ENCODE results near the gene USP35.
A peak's percentile ranks its signal among the peaks of the same experiment; 100 is the strongest.

USP35 gene

DNA sequence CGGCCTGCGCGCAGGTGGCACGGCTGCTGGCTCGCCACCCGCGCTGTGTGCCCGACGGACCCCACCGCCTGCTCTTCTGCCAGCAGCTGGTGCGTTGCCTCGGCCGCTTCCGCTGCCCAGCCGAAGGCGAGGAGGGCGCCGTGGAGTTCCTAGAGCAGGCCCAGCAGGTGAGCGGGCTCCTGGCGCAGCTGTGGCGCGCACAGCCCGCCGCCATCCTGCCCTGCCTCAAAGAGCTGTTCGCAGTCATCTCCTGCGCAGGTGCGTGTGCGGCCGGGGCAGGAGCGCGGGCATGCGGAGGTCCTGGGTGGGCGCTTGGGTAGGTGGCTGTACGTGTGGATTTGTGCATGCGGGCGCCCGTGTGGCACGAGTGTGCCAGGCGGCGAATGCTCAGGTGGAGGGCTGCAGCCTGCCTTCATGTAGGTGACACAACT is 8.0 kb downstream of the USP35 start:
- no peak for DNase-seq

DNA sequence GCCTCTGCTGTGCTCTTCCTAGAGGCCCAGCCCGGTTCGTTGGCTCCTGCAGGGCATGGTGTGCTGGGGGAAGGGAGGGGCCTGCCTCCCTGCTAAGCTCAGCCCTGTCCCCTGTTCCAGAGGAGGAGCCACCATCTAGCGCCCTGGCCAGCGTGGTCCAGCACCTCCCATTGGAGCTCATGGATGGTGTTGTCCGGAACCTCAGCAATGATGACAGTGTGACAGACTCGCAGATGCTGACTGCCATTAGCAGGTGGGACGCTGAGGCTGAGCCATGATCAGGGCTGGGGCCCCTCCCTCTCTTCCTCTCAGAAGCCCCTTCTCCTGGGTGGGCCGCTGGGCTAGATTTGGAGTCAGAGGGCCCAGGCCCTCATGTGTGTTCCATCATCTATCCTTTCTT is 9.1 kb downstream of the USP35 start:
- no peak for DNase-seq

DNA sequence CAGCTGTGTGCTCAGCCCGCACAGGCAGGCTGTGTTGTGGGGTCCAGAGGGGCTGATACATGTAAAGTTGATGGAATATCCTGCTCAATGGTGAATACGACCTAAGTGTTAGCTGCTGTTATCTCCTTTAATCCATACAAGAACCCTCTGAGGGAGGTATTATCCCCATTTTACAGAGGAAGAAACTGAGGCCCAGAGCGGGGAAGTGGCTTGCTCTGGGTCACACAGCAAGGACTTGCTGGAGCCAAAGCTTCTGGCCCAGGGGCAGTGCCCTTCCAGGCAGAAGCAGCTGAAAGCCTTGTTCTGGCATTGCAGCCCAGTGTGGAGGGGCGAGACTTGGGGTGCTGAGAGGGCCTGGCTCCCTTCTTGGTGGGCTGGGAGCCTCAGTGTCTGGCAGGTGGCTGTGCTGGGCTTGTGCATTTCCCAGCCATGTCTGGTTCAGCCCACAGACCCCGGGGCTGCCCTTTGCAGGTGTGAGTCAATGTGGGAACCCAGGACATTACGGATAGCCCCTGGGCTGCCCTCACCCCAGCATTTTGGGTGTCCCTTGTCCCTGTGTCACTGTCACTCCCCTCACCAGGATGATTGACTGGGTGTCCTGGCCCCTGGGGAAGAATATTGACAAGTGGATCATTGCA is 10.4 kb downstream of the USP35 start:
- no peak for DNase-seq

DNA sequence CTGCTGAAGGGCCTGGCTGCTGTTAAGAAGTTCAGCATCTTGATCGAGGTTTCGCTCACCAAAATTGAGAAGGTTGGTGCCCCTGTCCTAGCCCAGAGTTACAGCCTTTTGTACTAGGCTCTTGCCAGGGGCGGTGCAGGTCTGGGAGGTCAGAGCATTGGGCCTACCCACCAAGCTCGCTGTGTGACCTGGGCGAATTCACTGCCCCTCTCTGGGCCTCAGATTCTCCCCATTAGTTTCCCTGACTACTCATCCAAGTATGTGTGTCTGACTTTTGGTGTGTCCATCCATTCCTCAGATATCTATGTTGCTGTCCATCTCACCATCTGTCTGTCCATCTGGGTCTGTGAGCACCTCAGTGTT is 10.9 kb downstream of the USP35 start:
- DNase-seq, result no peak

DNA sequence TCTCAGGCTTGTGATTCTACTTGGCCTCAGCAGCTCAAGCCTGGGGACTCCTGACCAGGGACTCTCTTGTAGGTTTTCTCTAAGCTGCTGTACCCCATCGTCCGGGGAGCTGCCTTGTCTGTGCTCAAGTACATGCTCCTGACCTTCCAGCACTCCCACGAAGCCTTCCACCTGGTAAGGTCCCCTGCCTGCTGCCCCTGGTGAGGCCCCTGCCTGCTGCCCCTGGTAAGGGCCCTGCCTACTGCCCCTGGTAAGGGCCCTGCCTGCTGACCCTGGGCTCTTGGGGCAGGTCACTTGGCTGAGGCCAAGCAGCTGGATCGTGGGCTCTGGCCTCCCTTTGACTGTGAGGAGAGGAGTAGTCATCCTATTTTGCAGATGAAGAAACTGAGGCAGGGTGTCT is 11.3 kb downstream of the USP35 start:
- no peak for DNase-seq

DNA sequence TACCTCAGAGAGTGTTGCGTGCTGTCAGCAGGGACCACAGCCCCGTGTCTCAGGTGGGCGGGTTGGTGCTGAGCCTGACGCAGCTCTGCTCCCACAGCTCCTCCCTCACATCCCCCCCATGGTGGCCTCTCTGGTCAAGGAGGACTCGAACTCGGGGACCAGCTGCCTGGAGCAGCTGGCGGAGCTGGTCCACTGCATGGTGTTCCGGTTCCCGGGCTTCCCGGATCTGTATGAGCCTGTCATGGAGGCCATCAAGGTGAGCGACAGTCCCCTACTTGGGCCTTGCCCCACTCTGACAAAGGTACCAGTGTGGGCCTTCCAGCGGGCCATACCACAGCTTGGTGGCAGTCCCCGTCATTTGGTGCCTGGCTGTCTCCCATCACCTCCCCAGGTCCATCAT is 11.8 kb downstream of the USP35 start:
- no peak for DNase-seq

DNA sequence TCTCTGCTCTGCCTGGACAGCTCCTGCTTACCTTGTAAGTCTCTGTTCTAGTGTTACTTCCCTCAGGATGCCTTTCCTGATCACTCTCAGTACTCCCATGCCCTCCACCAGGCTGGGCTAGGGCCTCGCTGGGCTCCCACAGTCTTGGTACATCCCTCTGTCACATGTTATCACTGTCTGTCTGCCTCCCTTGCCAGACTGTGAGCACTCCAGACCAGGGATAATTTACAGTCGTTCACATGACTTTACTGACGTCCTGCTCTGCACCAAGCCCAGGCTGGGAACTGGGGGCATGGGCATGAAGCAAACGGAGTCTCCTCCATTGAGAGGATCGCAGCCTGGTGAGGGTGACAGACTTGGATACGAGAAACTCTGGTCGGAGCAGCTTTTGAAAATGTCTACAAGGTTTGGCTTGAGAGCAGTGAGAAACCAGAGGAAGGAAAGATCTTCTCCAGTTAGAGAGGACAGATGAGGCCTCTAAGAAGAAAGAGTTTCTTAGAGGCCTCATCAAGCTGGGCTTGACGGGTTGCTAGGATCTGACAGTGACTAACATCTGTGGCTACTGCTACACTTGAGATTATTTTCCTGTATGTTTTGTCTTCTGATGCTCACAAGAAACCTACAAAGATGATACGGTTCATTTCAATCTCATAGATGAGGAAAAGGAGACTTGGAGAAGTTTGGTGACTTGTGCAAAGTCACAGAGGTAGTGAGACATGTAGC is 12.5 kb downstream of the USP35 start:
- no peak for DNase-seq

DNA sequence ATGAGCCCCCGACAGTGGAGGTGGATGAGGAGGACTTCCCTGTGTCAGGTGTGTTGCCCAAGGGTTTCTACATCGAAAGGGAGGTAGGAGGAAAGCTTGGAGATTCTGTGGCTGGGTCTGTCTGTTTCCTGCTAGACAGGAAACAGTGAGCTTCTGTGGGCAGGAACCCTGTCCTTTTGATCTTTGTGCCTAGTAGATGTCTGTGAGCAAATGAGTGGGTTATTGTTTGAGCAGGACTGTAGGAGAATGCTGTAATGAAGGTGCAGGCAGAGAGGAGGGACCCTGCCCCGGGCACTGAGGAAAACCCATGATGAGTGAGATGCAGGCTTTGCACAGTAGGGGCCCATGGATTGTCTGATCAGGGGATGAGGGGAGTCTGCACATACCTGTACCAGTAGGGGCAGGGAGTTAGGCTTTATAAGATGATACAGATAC is 14.0 kb downstream of the USP35 start:
- DNase-seq, result no peak

DNA sequence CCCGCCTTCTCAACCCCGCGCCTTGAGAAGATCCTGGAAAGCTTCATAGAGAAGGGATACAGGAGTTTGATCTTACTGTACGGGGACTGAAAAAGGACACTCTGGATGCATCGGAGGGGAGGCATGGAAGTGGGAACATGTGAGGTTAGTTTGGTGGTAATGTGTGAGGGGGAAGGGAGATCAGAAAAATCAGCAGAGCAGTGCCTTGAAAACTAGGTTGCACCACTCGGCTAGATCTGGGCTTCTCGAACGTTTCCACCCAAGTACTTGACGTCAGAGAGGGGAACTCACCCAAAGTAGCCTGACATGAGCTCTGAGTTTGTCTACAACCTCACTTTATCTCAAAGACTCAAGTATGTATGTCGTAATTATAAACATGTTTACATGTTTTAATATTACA is 14.5 kb downstream of the USP35 start:
- DNase-seq, result peak; percentile 32 to 50 (median 35)

DNA sequence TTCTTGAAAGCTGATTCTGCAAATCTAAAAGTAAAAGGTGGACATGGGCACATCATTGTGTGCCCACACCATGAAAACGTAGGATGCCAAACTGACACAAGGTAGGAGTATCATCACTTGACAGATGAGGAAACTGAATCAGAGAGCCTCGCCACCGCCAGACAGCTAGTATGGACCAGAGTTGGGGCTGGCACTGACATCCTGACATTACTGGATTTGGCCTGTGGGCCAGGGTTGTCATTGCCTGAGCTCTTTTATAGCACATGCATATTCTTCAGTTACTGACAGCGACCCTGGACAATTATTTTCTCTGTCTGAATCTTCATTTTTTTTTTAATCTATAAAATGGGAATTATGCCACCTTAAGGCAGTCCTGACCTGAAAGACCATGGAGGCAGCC is 16.5 kb downstream of the USP35 start:
- DNase-seq, result no peak

DNA sequence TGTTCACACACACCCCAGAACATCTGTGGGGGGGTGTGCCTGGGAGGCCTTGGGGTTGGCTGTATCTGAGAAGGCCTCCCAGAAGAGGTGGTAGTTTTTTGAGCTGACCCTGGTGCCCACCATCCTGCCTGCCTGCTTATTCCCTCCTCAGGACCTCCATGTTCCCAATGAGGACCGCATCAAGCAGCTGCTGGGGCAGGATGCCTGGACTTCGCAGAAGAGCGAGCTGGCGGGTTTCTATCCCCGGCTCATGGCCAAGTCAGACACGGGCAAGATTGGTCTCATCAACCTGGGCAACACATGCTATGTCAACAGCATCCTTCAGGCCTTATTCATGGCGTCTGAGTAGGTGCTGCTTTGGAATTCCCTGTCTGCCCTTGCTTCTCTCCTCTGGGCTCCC is 17.0 kb downstream of the USP35 start:
- no peak for DNase-seq

DNA sequence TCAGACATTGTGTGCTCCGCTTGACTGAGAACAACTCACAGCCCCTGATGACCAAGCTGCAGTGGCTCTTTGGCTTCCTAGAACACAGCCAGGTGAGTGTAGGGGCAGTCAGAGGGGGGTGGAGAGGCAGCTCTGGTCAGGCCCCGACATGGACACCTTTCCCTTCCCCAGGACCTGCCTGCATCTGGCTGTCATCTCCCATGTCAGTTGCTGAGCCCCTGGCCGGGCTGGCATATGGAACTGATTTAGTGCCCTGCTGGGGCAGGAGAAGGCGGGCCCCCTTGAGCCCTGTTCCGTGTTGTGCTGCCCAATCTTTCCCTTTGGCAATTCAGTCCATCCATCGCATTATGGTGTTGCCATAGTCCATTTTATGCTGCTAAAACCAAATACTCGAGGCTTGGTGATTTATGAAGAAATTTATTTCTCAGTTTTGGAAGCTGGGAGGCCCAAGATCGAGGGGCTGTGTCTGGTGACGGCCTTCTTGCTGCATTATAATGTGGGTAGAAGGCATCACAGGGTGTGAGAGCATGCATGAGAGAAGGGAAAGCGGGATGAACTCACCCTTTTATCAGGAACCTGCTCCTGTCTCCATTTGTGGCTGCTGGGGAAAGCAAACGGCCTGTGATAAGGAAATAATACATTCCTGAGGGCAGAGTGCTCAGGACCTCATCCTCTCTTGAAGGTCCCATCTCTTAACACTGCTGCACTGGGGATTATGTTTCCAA is 19.0 kb downstream of the USP35 start:
- no peak for DNase-seq

DNA sequence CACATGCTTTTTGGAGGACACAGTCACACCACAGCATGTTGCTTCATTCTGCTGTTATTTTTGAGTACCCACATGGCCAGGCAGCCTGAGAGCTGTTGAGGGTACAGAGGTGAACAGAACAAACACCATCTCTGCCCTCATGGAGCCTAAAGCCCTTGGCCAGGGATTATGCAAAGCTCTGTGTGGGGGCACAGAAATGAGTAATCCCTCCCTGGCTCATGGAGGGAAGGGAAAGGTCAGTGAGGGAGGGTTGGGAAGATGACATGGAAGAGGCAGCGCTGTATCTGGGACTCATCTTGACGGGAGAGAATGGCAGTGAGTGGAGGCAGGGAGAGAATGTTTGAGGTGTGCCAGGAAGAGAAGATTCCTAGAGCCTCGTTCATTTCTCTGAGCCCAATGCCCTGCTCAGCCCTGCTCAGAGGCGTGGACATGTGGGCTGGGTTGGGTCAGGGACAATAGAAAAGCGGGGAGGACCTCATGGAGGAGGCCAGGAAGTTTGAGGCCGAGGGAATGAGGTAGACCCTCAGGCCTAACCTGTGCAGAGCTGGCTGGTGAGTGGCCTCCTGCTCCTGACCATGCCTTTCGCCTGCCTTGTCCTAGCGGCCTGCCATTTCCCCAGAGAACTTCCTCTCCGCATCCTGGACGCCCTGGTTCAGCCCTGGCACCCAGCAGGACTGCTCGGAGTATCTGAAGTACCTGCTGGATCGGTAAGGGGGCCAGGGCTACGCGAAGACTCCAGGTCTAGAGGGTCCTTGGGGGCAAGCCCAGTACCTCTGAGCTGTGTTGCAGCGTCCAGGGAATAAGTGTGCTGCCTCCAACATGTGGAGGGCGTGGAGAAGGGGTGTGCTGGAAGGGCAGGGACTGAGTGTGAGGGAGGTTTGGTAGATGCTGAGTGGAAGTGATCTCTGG is 19.8 kb downstream of the USP35 start:
- DNase-seq, result peak in 2 of 3 donors; percentile 17 to 28

DNA sequence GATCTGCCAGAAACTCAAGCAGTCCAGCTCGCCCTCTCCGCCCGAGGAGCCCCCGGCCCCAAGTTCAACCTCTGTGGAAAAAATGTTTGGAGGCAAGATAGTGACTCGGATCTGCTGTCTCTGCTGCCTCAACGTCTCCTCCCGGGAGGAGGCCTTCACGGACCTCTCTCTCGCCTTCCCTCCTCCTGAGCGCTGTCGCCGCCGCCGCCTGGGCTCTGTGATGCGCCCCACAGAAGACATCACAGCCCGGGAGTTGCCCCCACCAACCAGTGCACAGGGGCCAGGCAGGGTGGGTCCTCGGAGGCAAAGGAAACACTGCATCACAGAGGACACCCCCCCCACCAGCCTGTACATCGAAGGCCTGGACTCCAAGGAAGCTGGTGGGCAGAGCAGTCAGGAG is 20.8 kb downstream of the USP35 start:
- no peak for DNase-seq

DNA sequence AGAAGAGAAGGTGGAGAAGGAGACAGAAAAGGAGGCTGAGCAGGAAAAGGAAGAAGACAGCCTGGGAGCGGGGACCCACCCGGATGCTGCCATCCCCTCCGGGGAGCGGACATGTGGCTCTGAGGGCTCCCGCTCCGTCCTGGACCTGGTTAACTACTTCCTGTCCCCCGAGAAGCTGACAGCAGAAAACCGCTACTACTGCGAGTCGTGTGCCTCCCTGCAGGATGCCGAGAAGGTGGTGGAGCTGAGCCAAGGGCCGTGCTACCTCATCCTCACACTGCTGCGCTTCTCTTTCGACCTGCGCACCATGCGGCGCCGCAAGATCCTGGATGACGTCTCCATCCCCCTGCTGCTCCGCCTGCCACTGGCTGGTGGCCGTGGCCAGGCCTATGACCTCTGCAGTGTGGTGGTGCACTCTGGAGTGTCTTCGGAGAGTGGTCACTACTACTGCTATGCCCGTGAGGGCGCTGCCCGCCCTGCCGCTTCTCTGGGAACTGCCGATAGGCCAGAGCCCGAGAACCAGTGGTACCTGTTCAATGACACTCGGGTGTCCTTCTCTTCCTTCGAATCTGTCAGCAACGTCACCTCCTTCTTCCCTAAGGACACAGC is 21.4 kb downstream of the USP35 start:
- no peak for DNase-seq

DNA sequence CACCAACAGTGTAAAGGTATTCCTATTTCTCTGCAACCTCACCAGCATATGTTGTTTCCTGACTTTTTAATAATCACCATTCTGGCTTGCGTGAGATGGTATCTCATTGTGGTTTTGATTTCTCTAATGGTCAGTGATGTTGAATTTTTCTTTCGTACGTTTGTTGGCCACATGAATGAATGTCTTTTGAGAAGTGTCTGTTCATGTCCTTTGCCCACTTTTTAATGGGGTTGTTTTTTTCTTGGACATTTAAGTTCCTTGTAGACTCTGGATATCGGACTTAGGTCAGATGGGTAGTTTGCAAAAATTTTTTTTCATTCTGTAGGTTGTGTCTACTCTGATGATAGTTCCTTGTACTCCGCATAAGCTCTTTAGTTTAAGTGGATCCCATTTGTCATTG is 22.8 kb downstream of the USP35 start:
- no peak for DNase-seq

DNA sequence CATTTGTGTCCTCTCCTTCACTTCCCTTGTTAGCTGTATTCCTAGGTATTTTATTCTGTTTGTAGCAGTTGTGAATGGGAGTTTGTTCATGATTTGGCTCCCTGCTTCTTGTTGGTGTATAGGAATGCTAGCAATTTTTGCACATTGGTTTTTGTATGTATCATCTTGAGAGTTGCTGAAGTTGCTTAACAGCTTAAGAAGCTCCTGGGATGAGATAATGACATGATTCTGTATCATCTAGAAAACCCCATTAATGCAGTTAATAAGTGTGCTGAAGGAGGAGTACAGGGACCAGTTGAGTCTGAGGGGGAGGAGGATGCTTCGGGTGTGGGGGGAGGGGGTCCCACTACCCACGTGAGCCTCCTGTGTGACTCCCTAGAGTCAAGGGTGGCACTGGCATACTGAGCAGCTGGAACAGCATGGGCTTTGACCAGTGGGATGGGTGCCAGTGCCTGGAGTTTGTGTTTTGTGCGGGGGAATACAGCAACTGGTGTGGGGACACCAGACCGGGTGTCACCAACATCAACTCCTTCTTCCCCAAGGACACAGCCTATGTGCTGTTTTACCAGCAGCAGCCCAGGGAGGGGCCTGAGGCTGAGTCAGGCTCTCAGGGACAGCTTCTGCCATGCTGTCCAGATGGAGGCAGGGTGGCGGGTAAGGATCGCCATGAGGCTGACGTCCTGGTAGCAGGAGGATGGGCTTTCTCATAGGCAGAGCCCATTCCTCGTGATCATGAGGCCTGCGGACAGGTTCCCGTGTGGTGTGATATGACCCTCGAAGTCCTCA is 24.1 kb downstream of the USP35 start:
- DNase-seq, result no peak

DNA sequence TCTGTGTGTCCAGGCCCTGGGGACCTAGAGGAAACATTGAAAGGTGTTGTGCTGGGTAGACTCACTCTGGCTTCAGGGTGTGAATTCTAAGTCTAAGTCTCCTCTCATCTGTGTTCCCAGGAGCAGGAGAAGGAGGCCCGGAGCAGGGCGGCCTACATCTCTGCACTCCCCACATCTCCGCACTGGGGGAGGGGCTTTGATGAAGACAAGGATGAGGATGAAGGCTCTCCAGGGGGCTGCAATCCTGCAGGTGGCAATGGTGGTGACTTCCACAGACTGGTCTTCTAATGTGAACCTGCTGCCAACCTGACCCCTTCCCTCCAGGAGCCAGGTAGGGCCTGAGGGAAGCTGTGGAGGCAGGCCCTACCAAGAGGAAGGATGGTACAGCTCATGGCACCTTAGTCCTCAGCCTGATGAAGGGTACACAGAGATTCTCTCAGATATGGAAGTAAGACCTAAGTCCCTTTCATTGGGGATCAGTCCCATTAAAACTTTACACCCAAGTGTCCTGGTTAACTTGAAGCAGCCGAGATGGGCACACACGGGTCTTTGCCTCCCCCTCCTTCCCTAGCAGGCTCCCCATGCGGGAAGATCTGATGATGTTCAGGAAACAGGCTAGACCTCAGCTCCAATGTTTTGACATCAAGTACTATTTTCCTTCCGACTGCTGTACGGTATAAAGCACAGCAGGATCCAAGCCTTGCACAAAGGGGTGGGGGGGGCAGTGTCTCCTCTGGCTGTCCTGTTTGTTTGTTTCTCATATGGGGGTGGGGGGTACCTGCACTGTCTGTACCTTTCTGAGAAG is 25.0 kb downstream of the USP35 start:
- DNase-seq, result no peak

DNA sequence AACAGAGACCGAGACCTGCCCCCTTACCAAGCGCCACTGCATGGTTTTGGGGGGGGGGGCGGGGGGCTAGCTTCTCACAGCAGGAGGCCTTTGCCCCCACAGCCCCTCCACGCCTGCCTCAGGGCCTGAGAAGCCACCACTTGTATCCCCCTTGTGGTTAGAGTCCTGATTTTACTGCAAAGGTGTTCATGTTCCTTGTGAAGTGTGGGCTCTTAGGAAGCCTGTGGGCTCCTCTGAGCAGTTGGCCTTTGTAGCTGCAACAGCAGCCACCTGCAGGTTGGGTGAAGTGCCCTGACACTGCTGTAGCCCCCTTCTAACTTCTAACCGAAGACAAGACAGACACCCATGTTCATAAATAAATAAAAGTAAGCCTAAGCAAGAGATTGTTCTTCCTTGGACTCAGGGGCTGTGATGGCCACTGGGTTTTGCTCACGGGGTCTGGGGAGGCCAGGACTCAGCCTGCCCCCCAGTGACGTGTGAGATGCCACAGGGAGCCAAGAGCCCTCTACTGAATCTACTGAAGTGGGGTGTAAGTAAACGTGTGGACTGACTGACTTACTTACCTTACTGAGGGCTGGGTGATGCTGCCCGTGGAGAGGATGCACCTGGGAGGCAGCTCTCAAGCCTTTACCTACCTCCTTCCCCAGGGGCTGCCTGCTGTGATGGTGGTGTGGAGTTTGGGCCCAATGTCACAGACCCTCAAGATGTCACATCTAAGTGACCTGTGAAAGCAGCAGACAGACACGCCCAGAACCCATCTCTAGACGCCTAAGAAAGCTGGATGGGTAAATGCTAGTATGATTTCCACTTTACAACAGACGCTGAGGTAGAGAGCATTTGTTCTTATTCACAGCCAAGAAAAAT is 25.8 kb downstream of the USP35 start:
- DNase-seq, result no peak

DNA sequence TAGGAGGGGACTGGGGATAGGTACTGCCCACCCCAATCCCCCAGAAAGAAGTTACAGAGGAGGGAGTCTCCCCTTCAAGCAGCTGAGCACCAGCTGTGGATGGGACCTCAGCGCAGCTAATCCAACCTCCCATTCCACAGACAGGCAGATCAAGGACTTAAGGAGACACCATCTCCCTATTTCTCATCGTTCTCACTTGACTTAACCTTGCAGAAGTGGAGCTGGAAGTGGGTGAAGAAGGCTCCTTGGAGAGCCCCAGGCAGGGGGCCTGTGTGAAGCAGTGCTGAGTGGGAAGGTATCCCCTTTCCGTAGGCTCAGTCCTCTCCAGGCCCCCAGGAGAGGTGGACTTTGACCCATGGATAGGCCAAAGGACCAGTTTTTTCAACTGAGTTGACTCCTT is 27.3 kb downstream of the USP35 start:
- DNase-seq, result no peak

Measured in suppressor macrophage treated with lipopolysaccharide for 1 hour (primary cell).